ENCODE measurements around the gene COQ4.

Gene COQ4

GRCh38 chr9:128369024-128369706 lies 46.5 kb downstream of the COQ4 start:
- Histone ChIP-seq H3F3A (ENCODE audit: insufficient read depth, low read length) (0 out of 2 replicates have a peak, but pooled peaks cover 6% of the 10 kb centered on the region), H3K27ac (ENCODE audit: low read length) (no peak overlapping the region), H3K9me2 (replicated peaks; ENCODE audit: insufficient read depth, low read length) (no peaks in the 10 kb centered on the region), H3K79me2 (ENCODE audit: low read length) (peaks cover 29% of the 10 kb centered on the region), H3K4me1 (ENCODE audit: low read length) (peaks cover 14% of the 10 kb centered on the region), H3K9me3 (replicated peaks; ENCODE audit: insufficient read depth, low read length) (no peaks in the 10 kb centered on the region), H3K9ac (ENCODE audit: low read length) (no peak overlapping the region), H3K36me3 (replicated peaks; ENCODE audit: insufficient read depth, low read length) (no peaks in the 10 kb centered on the region), H4K20me1 (ENCODE audit: insufficient read depth, low read length) (peaks cover 2% of the 10 kb centered on the region; the same call in 1 of the 2 replicates), H2AFZ (ENCODE audit: low read length) (no peak overlapping the region), H3K4me2 (ENCODE audit: low read depth, low read length) (no peak overlapping the region), H3K27me3 (replicated peaks; ENCODE audit: insufficient read depth, low read length) (no peaks in the 10 kb centered on the region), H3K4me3 (ENCODE audit: low read length) (no peak overlapping the region)
- DNase-seq, result no peak
- TF ChIP-seq CTCF (IDR thresholded peaks at IDR 0.05; ENCODE audit: low read length) (no peak), EZH2 (optimal IDR thresholded peaks at IDR 0.05; ENCODE audit: low read depth, low read length) (no peak), EZH2phosphoT487 (IDR thresholded peaks at IDR 0.05; ENCODE audit: low read length) (no peak)

GRCh38 chr9:128370367-128370751 lies 47.7 kb downstream of the COQ4 start:
- Histone ChIP-seq H4K20me1 (ENCODE audit: insufficient read depth, low read length) (peaks cover 2% of the 10 kb centered on the region; the same call in 1 of the 2 replicates), H3K9me3 (replicated peaks; ENCODE audit: insufficient read depth, low read length) (no peaks in the 10 kb centered on the region), H3K79me2 (ENCODE audit: low read length) (peaks cover 41% of the 10 kb centered on the region), H3K9ac (ENCODE audit: low read length) (peak overlapping the region; percentile 77), H3F3A (ENCODE audit: insufficient read depth, low read length) (0 out of 2 replicates have a peak, but pooled peaks cover 6% of the 10 kb centered on the region), H3K36me3 (replicated peaks; ENCODE audit: insufficient read depth, low read length) (no peaks in the 10 kb centered on the region), H3K27me3 (replicated peaks; ENCODE audit: insufficient read depth, low read length) (no peaks in the 10 kb centered on the region), H2AFZ (ENCODE audit: low read length) (peak overlapping the region; percentile 85), H3K4me3 (ENCODE audit: low read length) (peak overlapping the region; percentile 93), H3K4me2 (ENCODE audit: low read depth, low read length) (peak overlapping the region; percentile 73), H3K9me2 (replicated peaks; ENCODE audit: insufficient read depth, low read length) (no peaks in the 10 kb centered on the region), H3K27ac (ENCODE audit: low read length) (peak overlapping the region; percentile 31; the same call in 1 of the 2 replicates), H3K4me1 (ENCODE audit: low read length) (peaks cover 14% of the 10 kb centered on the region)
- TF ChIP-seq EZH2 (optimal IDR thresholded peaks at IDR 0.05; ENCODE audit: low read depth, low read length) (no peak), CTCF (IDR thresholded peaks at IDR 0.05; ENCODE audit: low read length) (no peak), EZH2phosphoT487 (IDR thresholded peaks at IDR 0.05; ENCODE audit: low read length) (no peak)
- DNase-seq, result no peak

- H3K27me3 ChIP-seq (replicated peaks; ENCODE audit: insufficient read depth, low read length), result no peaks in the 10 kb centered on the region
- H3K79me2 ChIP-seq (ENCODE audit: low read length), result peaks cover 47% of the 10 kb centered on the region
- H3K9me2 ChIP-seq (replicated peaks; ENCODE audit: insufficient read depth, low read length), result no peaks in the 10 kb centered on the region
- H3K4me1 ChIP-seq (ENCODE audit: low read length), result peaks cover 14% of the 10 kb centered on the region
- peak within 1 kb of the TSS; percentile 77 for H3K9ac ChIP-seq (ENCODE audit: low read length)
- H3K4me2 ChIP-seq (ENCODE audit: low read depth, low read length), result peak within 1 kb of the TSS; percentile 93
- H3K9me3 ChIP-seq (replicated peaks; ENCODE audit: insufficient read depth, low read length), result no peaks in the 10 kb centered on the region
- TF ChIP-seq EZH2phosphoT487 (IDR thresholded peaks at IDR 0.05; ENCODE audit: low read length) (no peak), CTCF (IDR thresholded peaks at IDR 0.05; ENCODE audit: low read length) (no peak; the same call in 1 of the 2 replicates), EZH2 (optimal IDR thresholded peaks at IDR 0.05; ENCODE audit: low read depth, low read length) (no peak)
- peak within 1 kb of the TSS; percentile 93 for H3K4me3 ChIP-seq (ENCODE audit: low read length)
- H3F3A ChIP-seq (ENCODE audit: insufficient read depth, low read length), result 0 out of 2 replicates have a peak, but pooled peaks cover 6% of the 10 kb centered on the region
- peaks cover 2% of the 10 kb centered on the region; the same call in 1 of the 2 replicates for H4K20me1 ChIP-seq (ENCODE audit: insufficient read depth, low read length)
- DNase-seq, result peak; percentile 97
- H3K27ac ChIP-seq (ENCODE audit: low read length), result peak within 1 kb of the TSS; percentile 31; the same call in 1 of the 2 replicates
- peak within 1 kb of the TSS; percentile 85 for H2AFZ ChIP-seq (ENCODE audit: low read length)
- no peaks in the 10 kb centered on the region for H3K36me3 ChIP-seq (replicated peaks; ENCODE audit: insufficient read depth, low read length)
Measured at GRCh38 chr9:128370752-128371629, 48.4 kb downstream of the COQ4 start, which contains the start of gene URM1. URM1 (plus strand) TSS chr9:128371374; CDS start chr9:128371381, 7 bp downstream.

Data from MM.1S (cell line).